Measurements from ENCODE around the gene EDEM3. TPM values are rescaled to one million over a fixed set of nuclear protein-coding genes. Genes with fewer than 3 reads are reported as not detected.
"Not testable (repeated sequence)": the region's sequence is repeated elsewhere in the genome, so short reads cannot be mapped to it uniquely, and the experiment has no call there.

Gene EDEM3
- polyA plus RNA-seq, 3 donors = 15.5 to 21.9 (median 18.0) TPM

DNA sequence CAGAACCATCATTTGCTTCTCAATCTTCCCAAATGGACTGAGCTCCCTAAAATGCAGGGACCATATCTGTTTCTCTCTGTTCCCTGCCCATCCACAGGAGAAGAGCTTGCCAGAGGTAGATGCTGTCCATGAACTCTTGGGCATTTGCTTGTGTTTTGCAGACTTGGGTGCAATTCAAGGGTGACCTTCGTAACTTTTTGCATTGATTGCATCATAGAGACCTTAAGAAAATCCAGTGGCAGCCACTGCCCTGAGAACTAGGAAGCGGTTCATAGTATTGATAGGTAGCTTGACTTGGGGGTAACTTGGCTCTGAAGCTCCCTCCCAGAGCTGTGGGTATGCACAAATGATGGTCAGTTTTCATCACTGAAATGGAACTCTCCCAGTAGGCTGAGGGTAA lies 34.3 kb upstream of the EDEM3 start:
- Mint-ChIP-seq H3K27ac (peak overlapping the region in 3 of 7 donors; percentile 64 to 76 (median 66)), H3K36me3 (peaks cover 8 to 19% of the 10 kb centered on the region in 2 donors), H3K27me3 (ENCODE audit: low read depth in 3 of 3) (peaks cover 0 to 4% (median 2%) of the 10 kb centered on the region in 3 donors), H3K4me1 (peaks cover 56% of the 10 kb centered on the region), H3K4me3 (peak overlapping the region in 1 of 2 donors; percentile 26), H3K9me3 (peaks cover 9 to 17% (median 14%) of the 10 kb centered on the region in 7 donors)
- Histone ChIP-seq H3K9ac (ENCODE audit: insufficient read depth, low read length, poor library complexity, severe bottlenecking) (no peak overlapping the region), H3K27ac (ENCODE audit: low read depth in 1 of 2, low read length in 2 of 2) (no peak overlapping the region), H3K4me1 (ENCODE audit: control insufficient read depth in 1 of 2, insufficient read depth in 2 of 2, low read length in 2 of 2) (peaks cover 39 to 66% of the 10 kb centered on the region in 2 donors), H3K27me3 (ENCODE audit: control insufficient read depth in 2 of 2, insufficient read depth in 2 of 2, low read length in 2 of 2) (no peaks in the 10 kb centered on the region), H4K20me1 (ENCODE audit: insufficient read depth, low read length) (no peaks in the 10 kb centered on the region), H3K36me3 (replicated peaks in 1 of 2; ENCODE audit: control insufficient read depth in 1 of 2, insufficient read depth in 2 of 2, low read length in 2 of 2) (no peaks in the 10 kb centered on the region), H3K4me3 (replicated peaks in 1 of 3; ENCODE audit: low read depth in 2 of 3, low read length in 3 of 3) (peak overlapping the region in 1 of 3 experiments; percentile 23), H2AFZ (ENCODE audit: insufficient read depth, low read depth, low read length, poor library complexity, severe bottlenecking) (no peak overlapping the region), H3K4me2 (replicated peaks; ENCODE audit: extremely low read depth, low read length, poor library complexity, severe bottlenecking) (peak overlapping the region; percentile 12), H3K9me3 (replicated peaks in 1 of 2; ENCODE audit: control insufficient read depth in 1 of 2, insufficient read depth in 1 of 2, low read length in 2 of 2) (peaks cover 9 to 13% of the 10 kb centered on the region in 2 donors), H3K79me2 (ENCODE audit: insufficient read depth, low read length) (no peaks in the 10 kb centered on the region)
- peak; percentile 8 to 45 (median 27) for DNase-seq
- intact Hi-C loops (cut with micrococcal nuclease) = no loop called here
- WGBS (ENCODE audit: insufficient coverage) = 10% methylated on average over 2 of the region's 2 CpGs
- TF ChIP-seq, protein P1, sequence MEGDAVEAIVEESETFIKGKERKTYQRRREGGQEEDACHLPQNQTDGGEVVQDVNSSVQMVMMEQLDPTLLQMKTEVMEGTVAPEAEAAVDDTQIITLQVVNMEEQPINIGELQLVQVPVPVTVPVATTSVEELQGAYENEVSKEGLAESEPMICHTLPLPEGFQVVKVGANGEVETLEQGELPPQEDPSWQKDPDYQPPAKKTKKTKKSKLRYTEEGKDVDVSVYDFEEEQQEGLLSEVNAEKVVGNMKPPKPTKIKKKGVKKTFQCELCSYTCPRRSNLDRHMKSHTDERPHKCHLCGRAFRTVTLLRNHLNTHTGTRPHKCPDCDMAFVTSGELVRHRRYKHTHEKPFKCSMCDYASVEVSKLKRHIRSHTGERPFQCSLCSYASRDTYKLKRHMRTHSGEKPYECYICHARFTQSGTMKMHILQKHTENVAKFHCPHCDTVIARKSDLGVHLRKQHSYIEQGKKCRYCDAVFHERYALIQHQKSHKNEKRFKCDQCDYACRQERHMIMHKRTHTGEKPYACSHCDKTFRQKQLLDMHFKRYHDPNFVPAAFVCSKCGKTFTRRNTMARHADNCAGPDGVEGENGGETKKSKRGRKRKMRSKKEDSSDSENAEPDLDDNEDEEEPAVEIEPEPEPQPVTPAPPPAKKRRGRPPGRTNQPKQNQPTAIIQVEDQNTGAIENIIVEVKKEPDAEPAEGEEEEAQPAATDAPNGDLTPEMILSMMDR (IDR thresholded peaks at IDR 0.05) = no peak

DNA sequence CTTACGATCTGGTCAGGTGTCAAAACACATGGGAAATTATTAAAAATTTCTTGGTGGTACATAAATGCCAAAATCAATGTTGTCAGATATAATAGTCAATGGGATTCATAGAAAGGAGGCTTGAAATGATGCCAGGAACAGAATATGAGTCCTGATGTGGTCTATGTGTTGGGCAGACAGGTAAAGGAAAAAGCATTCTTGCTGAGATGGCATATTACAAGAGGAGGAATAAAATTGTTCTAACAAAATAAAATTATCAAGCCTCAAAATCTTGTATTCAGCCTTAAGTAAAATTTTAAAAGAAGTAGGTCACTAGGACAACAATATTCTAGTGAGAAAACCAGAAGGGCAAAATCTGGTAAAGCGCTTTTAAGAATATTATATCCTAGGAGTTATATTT lies 30.9 kb upstream of the EDEM3 start:
- Mint-ChIP-seq H3K36me3 (peaks cover 29 to 30% of the 10 kb centered on the region in 2 donors), H3K4me1 (peaks cover 31% of the 10 kb centered on the region), H3K4me3 (no peak overlapping the region), H3K27ac (no peak overlapping the region), H3K27me3 (ENCODE audit: low read depth in 3 of 3) (peaks cover 0 to 2% (median 2%) of the 10 kb centered on the region in 3 donors), H3K9me3 (peaks cover 18 to 37% (median 29%) of the 10 kb centered on the region in 7 donors)
- H3K36me3 ChIP-seq (replicated peaks in 1 of 2; ENCODE audit: control insufficient read depth in 1 of 2, insufficient read depth in 2 of 2, low read length in 2 of 2) = no peaks in the 10 kb centered on the region
- H4K20me1 ChIP-seq (ENCODE audit: insufficient read depth, low read length) = no peaks in the 10 kb centered on the region
- WGBS (ENCODE audit: insufficient coverage) = no CpG with 5 or more reads among the region's 2 CpGs
- no peak overlapping the region for H3K9ac ChIP-seq (ENCODE audit: insufficient read depth, low read length, poor library complexity, severe bottlenecking)
- H3K4me1 ChIP-seq (ENCODE audit: control insufficient read depth in 1 of 2, insufficient read depth in 2 of 2, low read length in 2 of 2) = peaks cover 16 to 38% of the 10 kb centered on the region in 2 donors
- H3K79me2 ChIP-seq (ENCODE audit: insufficient read depth, low read length) = no peaks in the 10 kb centered on the region
- intact Hi-C loops (cut with micrococcal nuclease) = no loop called here
- H3K4me2 ChIP-seq (replicated peaks; ENCODE audit: extremely low read depth, low read length, poor library complexity, severe bottlenecking) = no peak overlapping the region
- H2AFZ ChIP-seq (ENCODE audit: insufficient read depth, low read depth, low read length, poor library complexity, severe bottlenecking) = no peak overlapping the region
- no peak for DNase-seq
- H3K27ac ChIP-seq (ENCODE audit: low read depth in 1 of 2, low read length in 2 of 2) = no peak overlapping the region
- H3K27me3 ChIP-seq (ENCODE audit: control insufficient read depth in 2 of 2, insufficient read depth in 2 of 2, low read length in 2 of 2) = no peaks in the 10 kb centered on the region
- TF ChIP-seq, protein P1 (IDR thresholded peaks at IDR 0.05) = no peak
- H3K9me3 ChIP-seq (replicated peaks in 1 of 2; ENCODE audit: control insufficient read depth in 1 of 2, insufficient read depth in 1 of 2, low read length in 2 of 2) = peaks cover 19 to 21% of the 10 kb centered on the region in 2 donors
- no peak overlapping the region for H3K4me3 ChIP-seq (replicated peaks in 1 of 3; ENCODE audit: low read depth in 2 of 3, low read length in 3 of 3)

DNA sequence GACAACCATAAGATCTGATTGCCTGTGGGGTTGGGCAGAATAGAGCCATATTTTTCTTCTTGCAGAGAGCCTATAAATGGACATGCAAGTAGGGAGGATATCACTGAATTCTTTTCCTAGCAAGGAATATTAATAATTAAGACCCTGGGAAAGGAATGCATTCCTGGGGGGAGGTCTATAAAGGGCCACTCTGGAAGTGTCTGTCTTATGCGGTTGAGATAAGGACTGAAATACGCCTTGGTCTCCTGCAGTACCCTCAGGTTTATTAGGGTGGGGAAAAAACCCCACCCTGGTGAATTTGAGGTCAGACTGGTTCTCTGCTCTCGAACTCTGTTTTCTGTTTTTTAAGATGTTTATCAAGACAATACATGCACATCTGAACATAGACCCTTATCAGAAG lies 29.1 kb upstream of the EDEM3 start:
- H3K4me2 ChIP-seq (replicated peaks; ENCODE audit: extremely low read depth, low read length, poor library complexity, severe bottlenecking); H3K36me3 ChIP-seq (replicated peaks in 1 of 2; ENCODE audit: control insufficient read depth in 1 of 2, insufficient read depth in 2 of 2, low read length in 2 of 2); H2AFZ ChIP-seq (ENCODE audit: insufficient read depth, low read depth, low read length, poor library complexity, severe bottlenecking); DNase-seq; H3K27ac ChIP-seq (ENCODE audit: low read depth in 1 of 2, low read length in 2 of 2); H3K79me2 ChIP-seq (ENCODE audit: insufficient read depth, low read length); H4K20me1 ChIP-seq (ENCODE audit: insufficient read depth, low read length); H3K4me3 ChIP-seq (replicated peaks in 1 of 3; ENCODE audit: low read depth in 2 of 3, low read length in 3 of 3); H3K27ac Mint-ChIP-seq; H3K27me3 ChIP-seq (ENCODE audit: control insufficient read depth in 2 of 2, insufficient read depth in 2 of 2, low read length in 2 of 2); H3K27me3 Mint-ChIP-seq (ENCODE audit: low read depth in 3 of 3); H3K9ac ChIP-seq (ENCODE audit: insufficient read depth, low read length, poor library complexity, severe bottlenecking); intact Hi-C loops (cut with micrococcal nuclease); H3K4me3 Mint-ChIP-seq: not testable (repeated sequence)
- Mint-ChIP-seq H3K9me3 (peaks cover 17 to 37% (median 29%) of the 10 kb centered on the region in 7 donors), H3K4me1 (peaks cover 15% of the 10 kb centered on the region), H3K36me3 (peaks cover 22 to 30% of the 10 kb centered on the region in 2 donors)
- H3K9me3 ChIP-seq (replicated peaks in 1 of 2; ENCODE audit: control insufficient read depth in 1 of 2, insufficient read depth in 1 of 2, low read length in 2 of 2) = peaks cover 19 to 21% of the 10 kb centered on the region in 2 donors
- H3K4me1 ChIP-seq (ENCODE audit: control insufficient read depth in 1 of 2, insufficient read depth in 2 of 2, low read length in 2 of 2) = peaks cover 8 to 20% of the 10 kb centered on the region in 2 donors
- WGBS (ENCODE audit: insufficient coverage) = no CpG with 5 or more reads among the region's 3 CpGs
